Caco-2 (cell line): ENCODE measurements around the gene ALDOB. TPM values are rescaled to one million over a fixed set of nuclear protein-coding genes. Genes with fewer than 3 reads are reported as not detected.

ENCODE experiments used
- BruUV-seq: library from RNA; stranded (reverse); fragments of 400-500 nt; replicated peaks from 2 replicates; lab custom pipeline; 2021; lab: Mats Ljungman, UMichigan
- CTCF ChIA-PET: fragments of 300-600 bp; sonication (Branson Sonifier 250); formaldehyde crosslinking; loops from one replicate; lab custom pipeline; 2022; ENCODE audit warnings: antibody characterized with exemption; lab: Charles Lee
- POLR2A ChIA-PET: fragments of 300-600 bp; sonication (Branson Sonifier 250); formaldehyde crosslinking; loops from one replicate; lab custom pipeline; 2022; ENCODE audit warnings: antibody characterized with exemption; lab: Charles Lee
- DNase-seq, 2 experiments: peaks; one replicate each; pipeline versions ENCODE4 v3.0.0 to v3.0.0-alpha.2; 2020 to 2022
- H3K27me3 ChIP-seq: replicated peaks from 2 replicates; pipeline ENCODE4 v1.6.0; 2011; ENCODE audit warnings: low read length; ENCODE audit not compliant: control insufficient read depth, insufficient read depth
- H3K36me3 ChIP-seq: 2 replicates; pipeline ENCODE4 v1.5.1; 2011; ENCODE audit warnings: low read length; ENCODE audit not compliant: control insufficient read depth, insufficient read depth
- H3K4me1 ChIP-seq: fragments of 250-450 bp; sonication (Bioruptor Pico); 2 replicates; pipeline ENCODE4 v1.5.1; 2020; ENCODE audit warnings: mild to moderate bottlenecking
- H3K4me3 ChIP-seq: 2 replicates; pipeline ENCODE4 v1.5.1; 2011; ENCODE audit warnings: low read depth, mild to moderate bottlenecking, control low read depth, low read length
- H3K9me3 ChIP-seq: fragments of 250-450 bp; sonication (Bioruptor Pico); 2 replicates; pipeline ENCODE4 v1.5.1; 2020; ENCODE audit warnings: mild to moderate bottlenecking, moderate library complexity
- H3K27ac Mint-ChIP-seq: one replicate; pipeline ENCODE4 v1.8.0; 2022; ENCODE audit warnings: mixed read lengths; ENCODE audit not compliant: unreplicated experiment
- H3K27me3 Mint-ChIP-seq: one replicate; pipeline ENCODE4 v1.8.0; 2022; ENCODE audit warnings: mixed read lengths; ENCODE audit not compliant: insufficient read depth, unreplicated experiment
- H3K36me3 Mint-ChIP-seq: one replicate; pipeline ENCODE4 v1.8.0; 2022; ENCODE audit warnings: mild to moderate bottlenecking, mixed read lengths; ENCODE audit not compliant: insufficient read depth, unreplicated experiment
- H3K4me1 Mint-ChIP-seq: one replicate; pipeline ENCODE4 v1.8.0; 2022; ENCODE audit warnings: low read depth, mixed read lengths; ENCODE audit not compliant: unreplicated experiment
- H3K4me3 Mint-ChIP-seq: one replicate; pipeline ENCODE4 v1.8.0; 2022; ENCODE audit warnings: mild to moderate bottlenecking, moderate library complexity, mixed read lengths; ENCODE audit not compliant: unreplicated experiment
- H3K9me3 Mint-ChIP-seq: one replicate; pipeline ENCODE4 v1.8.0; 2022; ENCODE audit warnings: mixed read lengths; ENCODE audit not compliant: unreplicated experiment
- intact Hi-C: fragments of 100-400 bp; cut with micrococcal nuclease; formaldehyde crosslinking; loops from one replicate; pipeline ENCODE4 v1.10.0; 2022; ENCODE audit not compliant: unreplicated experiment
- total RNA-seq: library from RNA; stranded (reverse); gene quantifications from 2 replicates; pipeline ENCODE4 v1.2.3, GENCODE V29; 2022
- TF ChIP-seq, protein P1 (sequence below), 2 experiments: fragments of 200-600 bp in 1 of 2; IDR thresholded peaks; 1 replicate in 1 of 2; 2 replicates in 1 of 2; pipeline versions ENCODE4 v1.5.1 to v1.8.0; 2011 to 2022; ENCODE audit warnings: antibody characterized with exemption in 1 of 2, control low read depth in 1 of 2, inconsistent platforms in 1 of 2, low read depth in 1 of 2, low read length in 1 of 2, mild to moderate bottlenecking in 1 of 2, moderate library complexity in 1 of 2; ENCODE audit not compliant: insufficient read depth in 1 of 2, severe bottlenecking in 1 of 2, unreplicated experiment in 1 of 2

Gene ALDOB
- total RNA-seq, 1 experiment from 2014 or later = 0.18 TPM

DNA sequence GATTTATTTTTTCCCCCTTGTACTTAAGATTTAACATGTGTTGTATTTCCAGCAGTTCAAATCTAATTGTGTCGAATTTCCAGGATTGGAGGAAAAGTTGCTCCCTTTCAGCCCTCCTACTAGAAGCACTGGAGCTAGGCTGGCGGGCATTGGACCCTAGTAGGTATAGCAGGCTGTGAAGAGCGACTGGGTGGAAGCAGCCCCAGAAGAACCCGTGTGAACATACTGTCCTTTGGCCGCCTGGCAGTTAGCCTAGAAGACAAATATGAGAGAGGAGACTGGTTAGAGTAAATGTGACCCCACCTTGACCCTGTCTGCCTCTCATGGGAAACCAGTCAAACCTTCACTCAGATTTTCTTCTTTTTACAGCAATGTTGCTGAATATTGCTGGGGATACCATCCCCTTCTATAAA lies 13.9 kb downstream of the ALDOB start:
- DNase-seq = no peak
- Mint-ChIP-seq H3K27me3 (no peaks in the 10 kb centered on the region), H3K4me3 (no peak overlapping the region), H3K4me1 (no peaks in the 10 kb centered on the region), H3K27ac (no peak overlapping the region), H3K36me3 (no peaks in the 10 kb centered on the region), H3K9me3 (peaks cover 9% of the 10 kb centered on the region)
- Histone ChIP-seq H3K4me3 (no peak overlapping the region), H3K9me3 (peaks cover 4% of the 10 kb centered on the region; the same call in 1 of the 2 replicates), H3K36me3 (no peaks in the 10 kb centered on the region), H3K4me1 (peaks cover 10% of the 10 kb centered on the region), H3K27me3 (no peaks in the 10 kb centered on the region)
- intact Hi-C loops = no loop called here
- TF ChIP-seq, protein P1, sequence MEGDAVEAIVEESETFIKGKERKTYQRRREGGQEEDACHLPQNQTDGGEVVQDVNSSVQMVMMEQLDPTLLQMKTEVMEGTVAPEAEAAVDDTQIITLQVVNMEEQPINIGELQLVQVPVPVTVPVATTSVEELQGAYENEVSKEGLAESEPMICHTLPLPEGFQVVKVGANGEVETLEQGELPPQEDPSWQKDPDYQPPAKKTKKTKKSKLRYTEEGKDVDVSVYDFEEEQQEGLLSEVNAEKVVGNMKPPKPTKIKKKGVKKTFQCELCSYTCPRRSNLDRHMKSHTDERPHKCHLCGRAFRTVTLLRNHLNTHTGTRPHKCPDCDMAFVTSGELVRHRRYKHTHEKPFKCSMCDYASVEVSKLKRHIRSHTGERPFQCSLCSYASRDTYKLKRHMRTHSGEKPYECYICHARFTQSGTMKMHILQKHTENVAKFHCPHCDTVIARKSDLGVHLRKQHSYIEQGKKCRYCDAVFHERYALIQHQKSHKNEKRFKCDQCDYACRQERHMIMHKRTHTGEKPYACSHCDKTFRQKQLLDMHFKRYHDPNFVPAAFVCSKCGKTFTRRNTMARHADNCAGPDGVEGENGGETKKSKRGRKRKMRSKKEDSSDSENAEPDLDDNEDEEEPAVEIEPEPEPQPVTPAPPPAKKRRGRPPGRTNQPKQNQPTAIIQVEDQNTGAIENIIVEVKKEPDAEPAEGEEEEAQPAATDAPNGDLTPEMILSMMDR (IDR thresholded peaks at IDR 0.05; ENCODE audit: insufficient read depth in 1 of 2, low read depth in 1 of 2, low read length in 1 of 2, severe bottlenecking in 1 of 2, unreplicated experiment in 1 of 2) = no peak
- ChIA-PET CTCF (no interaction called here), POLR2A (no interaction called here)
- no TSS peak for BruUV-seq

DNA sequence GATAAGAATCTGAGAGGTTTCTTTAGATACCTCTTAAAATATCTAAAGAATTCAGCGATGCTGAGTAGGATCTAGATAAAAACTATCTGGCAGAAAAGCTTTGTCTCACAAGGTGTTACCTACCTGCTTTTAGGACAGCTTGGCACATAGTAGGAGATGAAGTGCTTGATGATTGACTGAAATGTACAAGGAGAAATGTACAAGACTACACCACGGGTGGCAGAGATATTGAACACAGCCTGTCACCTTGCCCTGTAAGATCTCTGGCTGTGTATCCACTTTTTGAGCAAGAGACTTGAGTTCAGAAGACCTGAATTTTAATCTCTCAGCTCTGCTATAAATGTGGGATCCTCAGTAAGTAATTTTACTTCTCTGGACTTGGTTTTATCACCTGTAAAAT lies 15.7 kb downstream of the ALDOB start:
- intact Hi-C loops = no loop called here
- H3K36me3 ChIP-seq = no peaks in the 10 kb centered on the region
- ChIA-PET CTCF (no interaction called here), POLR2A (no interaction called here)
- no peaks in the 10 kb centered on the region for H3K36me3 Mint-ChIP-seq
- no peak overlapping the region for H3K4me3 ChIP-seq
- H3K9me3 ChIP-seq = peaks cover 4% of the 10 kb centered on the region; the same call in 1 of the 2 replicates
- peaks cover 10% of the 10 kb centered on the region for H3K4me1 ChIP-seq
- no peaks in the 10 kb centered on the region for H3K4me1 Mint-ChIP-seq
- no TSS peak for BruUV-seq
- TF ChIP-seq, protein P1 (IDR thresholded peaks at IDR 0.05; ENCODE audit: insufficient read depth in 1 of 2, low read depth in 1 of 2, low read length in 1 of 2, severe bottlenecking in 1 of 2, unreplicated experiment in 1 of 2) = no peak
- H3K27me3 Mint-ChIP-seq = no peaks in the 10 kb centered on the region
- H3K27me3 ChIP-seq = no peaks in the 10 kb centered on the region
- H3K4me3 Mint-ChIP-seq = no peak overlapping the region
- no peak overlapping the region for H3K27ac Mint-ChIP-seq
- no peak for DNase-seq
- H3K9me3 Mint-ChIP-seq = peaks cover 9% of the 10 kb centered on the region

DNA sequence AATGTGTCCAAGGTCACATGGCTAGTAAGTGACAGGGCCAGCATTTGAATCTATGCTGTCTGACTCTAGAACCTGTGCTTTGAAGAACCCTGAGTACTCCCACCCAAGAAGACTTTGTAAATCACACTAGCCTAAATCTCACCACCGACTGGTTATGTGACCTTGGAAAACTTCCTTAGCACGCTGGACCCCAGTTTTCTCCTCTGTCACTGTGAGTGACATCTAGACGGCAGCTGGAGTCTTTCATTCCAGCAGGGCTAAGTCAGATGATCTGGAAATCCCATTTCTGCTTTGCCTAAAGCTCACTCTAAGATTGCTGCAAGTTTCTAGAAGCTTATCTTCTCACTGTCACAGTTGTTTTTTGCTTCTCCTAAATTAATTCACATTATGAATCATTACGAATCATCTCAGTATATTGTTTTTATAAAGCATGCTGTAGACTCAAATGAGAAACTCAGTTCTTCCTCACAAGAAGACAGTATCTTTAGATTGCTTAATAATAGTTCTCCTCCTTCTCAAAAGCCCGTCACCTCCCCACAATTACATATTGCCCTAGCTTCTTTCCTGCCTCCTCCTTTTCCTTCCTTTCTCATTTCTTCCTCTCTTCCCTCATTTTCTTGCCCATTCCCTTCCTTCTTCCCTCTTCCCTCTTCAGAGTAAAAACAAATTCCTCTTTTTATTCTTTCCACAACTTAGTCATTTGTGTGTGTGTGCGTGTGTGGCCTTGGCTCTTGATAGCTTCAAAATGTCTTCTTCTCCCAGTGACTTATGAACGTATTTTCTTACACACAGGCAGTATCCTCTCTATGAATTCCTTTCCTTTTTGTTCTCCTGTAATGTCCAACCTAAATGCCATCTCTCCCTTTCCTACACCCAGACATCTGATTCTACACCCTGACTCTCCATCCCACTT lies 16.8 kb downstream of the ALDOB start:
- no TSS peak for BruUV-seq
- ChIA-PET CTCF (interaction anchor here (0.7 kb wide), 1 partner anchor 30 kb away, joined by 3 read pairs; no protein-coding TSS in a partner anchor), POLR2A (no interaction called here)
- Histone ChIP-seq H3K4me3 (no peak overlapping the region), H3K27me3 (no peaks in the 10 kb centered on the region), H3K9me3 (peaks cover 4% of the 10 kb centered on the region; the same call in 1 of the 2 replicates), H3K36me3 (no peaks in the 10 kb centered on the region), H3K4me1 (peaks cover 10% of the 10 kb centered on the region)
- DNase-seq = no peak
- Mint-ChIP-seq H3K36me3 (peaks cover 4% of the 10 kb centered on the region), H3K27me3 (no peaks in the 10 kb centered on the region), H3K27ac (no peak overlapping the region), H3K4me1 (no peaks in the 10 kb centered on the region), H3K9me3 (peaks cover 11% of the 10 kb centered on the region), H3K4me3 (no peak overlapping the region)
- intact Hi-C loops = no loop called here
- TF ChIP-seq, protein P1 (IDR thresholded peaks at IDR 0.05; ENCODE audit: insufficient read depth in 1 of 2, low read depth in 1 of 2, low read length in 1 of 2, severe bottlenecking in 1 of 2, unreplicated experiment in 1 of 2) = no peak
